Measurements from ENCODE around the gene METTL9.
"Not testable (repeated sequence)": the region's sequence is repeated elsewhere in the genome, so short reads cannot be mapped to it uniquely, and the experiment has no call there.

The METTL9 gene

GRCh38 chr16:21600031-21600773, 825 bp downstream of the METTL9 start:
- Histone ChIP-seq H3K9me3 (no peaks in the 10 kb centered on the region), H3K36me3 (no peaks in the 10 kb centered on the region), H3K27ac (peak overlapping the region; percentile 88 to 95), H3K4me1 (peaks cover 0 to 25% (median 22%) of the 10 kb centered on the region in 4 donors), H3K4me3 (peak overlapping the region; percentile 63 to 98), H3K27me3 (no peaks in the 10 kb centered on the region)
- DNase-seq, result no peak
- no peak for TF ChIP-seq CTCF (IDR thresholded peaks at IDR 0.05)
- intact Hi-C loops (cut with DNase I; ENCODE audit: low total_unique reads), result no loop called here

- Histone ChIP-seq H3K4me1 (peaks cover 0 to 33% (median 22%) of the 10 kb centered on the region in 4 donors), H3K9me3 (no peaks in the 10 kb centered on the region), H3K27ac (no peak overlapping the region), H3K27me3 (no peaks in the 10 kb centered on the region), H3K36me3 (no peaks in the 10 kb centered on the region), H3K4me3 (no peak overlapping the region)
- intact Hi-C loops (cut with DNase I; ENCODE audit: low total_unique reads), result no loop called here
- no peak for TF ChIP-seq CTCF (IDR thresholded peaks at IDR 0.05)
- DNase-seq, result no peak
These were observed 3.4 kb downstream of the METTL9 start for GRCh38 chr16:21602785-21603184.

GRCh38 chr16:21603928-21604327, 4.6 kb downstream of the METTL9 start:
- no peak for TF ChIP-seq CTCF (IDR thresholded peaks at IDR 0.05)
- Histone ChIP-seq H3K4me1 (peaks cover 0 to 43% (median 23%) of the 10 kb centered on the region in 4 donors), H3K9me3 (no peaks in the 10 kb centered on the region), H3K36me3 (no peaks in the 10 kb centered on the region), H3K27ac (no peak overlapping the region), H3K27me3 (no peaks in the 10 kb centered on the region), H3K4me3 (no peak overlapping the region)
- intact Hi-C loops (cut with DNase I; ENCODE audit: low total_unique reads), result no loop called here
- no peak for DNase-seq

- H3K9me3 ChIP-seq; H3K27ac ChIP-seq; H3K4me3 ChIP-seq; H3K36me3 ChIP-seq; H3K27me3 ChIP-seq; DNase-seq; intact Hi-C loops (cut with DNase I; ENCODE audit: low total_unique reads): not testable (repeated sequence)
- peaks cover 0 to 45% (median 24%) of the 10 kb centered on the region in 4 donors for H3K4me1 ChIP-seq
These were observed 6.5 kb downstream of the METTL9 start for GRCh38 chr16:21605848-21606247.

GRCh38 chr16:21608639-21609328, 9.4 kb downstream of the METTL9 start:
- Histone ChIP-seq H3K9me3 (no peaks in the 10 kb centered on the region), H3K4me3 (no peak overlapping the region), H3K27me3 (no peaks in the 10 kb centered on the region), H3K36me3 (no peaks in the 10 kb centered on the region), H3K4me1 (peaks cover 0 to 59% (median 18%) of the 10 kb centered on the region in 4 donors), H3K27ac (no peak overlapping the region)
- no peak for DNase-seq
- intact Hi-C loops (cut with DNase I; ENCODE audit: low total_unique reads), result no loop called here
- no peak for TF ChIP-seq CTCF (IDR thresholded peaks at IDR 0.05)

- no peak for TF ChIP-seq CTCF (IDR thresholded peaks at IDR 0.05)
- peaks cover 0 to 49% (median 11%) of the 10 kb centered on the region in 4 donors for H3K4me1 ChIP-seq
- no peaks in the 10 kb centered on the region for H3K36me3 ChIP-seq
- intact Hi-C loops (cut with DNase I; ENCODE audit: low total_unique reads), result no loop called here
- DNase-seq, result no peak
- H3K4me3 ChIP-seq, result no peak overlapping the region
- no peaks in the 10 kb centered on the region for H3K27me3 ChIP-seq
- H3K9me3 ChIP-seq, result no peaks in the 10 kb centered on the region
- H3K27ac ChIP-seq, result no peak overlapping the region
These were observed 10.7 kb downstream of the METTL9 start for GRCh38 chr16:21610006-21610544.

All from tibial artery (tissue), 4 donors.